ENCODE measurements around the gene ESPL1. TPM values are rescaled to one million over a fixed set of nuclear protein-coding genes. Genes with fewer than 3 reads are reported as not detected.

ESPL1 gene
- polyA plus RNA-seq, 1 donor (not counting 4 experiments of a cell fraction or from before 2014, with no cell fraction given) = 3.7 TPM

DNA sequence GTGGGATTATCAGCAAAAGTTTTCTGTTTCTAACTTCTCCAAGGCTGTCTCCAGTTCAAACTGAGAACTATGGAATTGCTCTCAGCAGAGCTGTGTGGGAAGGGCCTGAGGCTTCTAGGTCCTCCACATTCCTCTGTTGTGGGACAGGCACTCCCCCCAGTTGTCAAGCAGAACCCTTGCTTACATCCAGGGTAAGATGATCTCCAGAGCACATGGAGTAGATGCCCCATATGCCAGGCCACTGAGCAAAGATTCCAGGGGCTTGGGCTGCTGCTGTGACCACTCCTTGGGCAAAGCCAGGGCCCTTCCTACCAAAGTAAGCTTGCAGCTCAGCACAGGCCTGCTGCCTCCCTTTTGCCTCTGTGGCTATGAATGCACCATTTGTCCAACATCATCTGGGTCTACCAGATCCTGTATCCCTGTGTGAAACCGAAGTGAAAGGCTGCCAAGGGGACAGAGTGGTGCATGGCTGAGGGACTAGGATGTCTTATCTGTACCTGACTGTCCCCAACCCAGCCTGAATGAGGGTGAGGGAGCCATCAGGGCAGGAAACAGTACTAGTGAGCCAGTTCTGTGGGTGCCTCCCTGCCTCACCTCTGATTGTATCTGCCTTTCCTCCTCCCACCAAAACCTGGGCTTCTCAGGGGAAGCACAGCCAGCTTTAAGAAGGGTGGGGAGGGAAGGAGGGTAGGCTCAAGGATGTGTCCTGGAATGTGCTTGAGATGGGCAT, 13.1 kb upstream of the ESPL1 start:
- dilution Hi-C loops (cut with MboI; ENCODE audit: extremely low pct_ligation_motif_present, low sequenced_read_pairs) = no loop called here
- H3K27me3 ChIP-seq (ENCODE audit: control insufficient read depth, extremely low read depth, insufficient read depth, low read length) = no peaks in the 10 kb centered on the region
- TF ChIP-seq, protein P1, sequence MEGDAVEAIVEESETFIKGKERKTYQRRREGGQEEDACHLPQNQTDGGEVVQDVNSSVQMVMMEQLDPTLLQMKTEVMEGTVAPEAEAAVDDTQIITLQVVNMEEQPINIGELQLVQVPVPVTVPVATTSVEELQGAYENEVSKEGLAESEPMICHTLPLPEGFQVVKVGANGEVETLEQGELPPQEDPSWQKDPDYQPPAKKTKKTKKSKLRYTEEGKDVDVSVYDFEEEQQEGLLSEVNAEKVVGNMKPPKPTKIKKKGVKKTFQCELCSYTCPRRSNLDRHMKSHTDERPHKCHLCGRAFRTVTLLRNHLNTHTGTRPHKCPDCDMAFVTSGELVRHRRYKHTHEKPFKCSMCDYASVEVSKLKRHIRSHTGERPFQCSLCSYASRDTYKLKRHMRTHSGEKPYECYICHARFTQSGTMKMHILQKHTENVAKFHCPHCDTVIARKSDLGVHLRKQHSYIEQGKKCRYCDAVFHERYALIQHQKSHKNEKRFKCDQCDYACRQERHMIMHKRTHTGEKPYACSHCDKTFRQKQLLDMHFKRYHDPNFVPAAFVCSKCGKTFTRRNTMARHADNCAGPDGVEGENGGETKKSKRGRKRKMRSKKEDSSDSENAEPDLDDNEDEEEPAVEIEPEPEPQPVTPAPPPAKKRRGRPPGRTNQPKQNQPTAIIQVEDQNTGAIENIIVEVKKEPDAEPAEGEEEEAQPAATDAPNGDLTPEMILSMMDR (optimal IDR thresholded peaks at IDR 0.05 in 1 of 3, IDR thresholded peaks at IDR 0.05 in 1 of 3, conservative IDR thresholded peaks at IDR 0.05 in 1 of 3; ENCODE audit: extremely low read depth in 1 of 3, insufficient read depth in 2 of 3, low read length in 3 of 3) = no peak
- TF ChIP-seq EZH2 (IDR thresholded peaks at IDR 0.05; ENCODE audit: low read length) = no peak
- no peaks in the 10 kb centered on the region for H3K9me1 ChIP-seq (ENCODE audit: control insufficient read depth, extremely low read depth, insufficient read depth, low read length)
- no peaks in the 10 kb centered on the region for H3K9me3 ChIP-seq (ENCODE audit: control insufficient read depth, low read depth, low read length)
- H4K20me1 ChIP-seq (ENCODE audit: control insufficient read depth, extremely low read depth, insufficient read depth, low read length) = no peaks in the 10 kb centered on the region
- H2AFZ ChIP-seq (ENCODE audit: control insufficient read depth, low read length) = no peak overlapping the region
- no peak overlapping the region for H3K4me2 ChIP-seq (ENCODE audit: control insufficient read depth, extremely low read depth, insufficient read depth, low read depth, low read length)
- FAIRE-seq (no peak), DNase-seq (ENCODE audit: low read depth, low spot score) (no peak)
- peaks cover 9 to 17% of the 10 kb centered on the region in 2 experiments for H3K36me3 ChIP-seq (ENCODE audit: control insufficient read depth in 2 of 2, extremely low read depth in 1 of 2, insufficient read depth in 2 of 2, low read length in 2 of 2)
- peaks cover 20% of the 10 kb centered on the region for H3K4me1 ChIP-seq (ENCODE audit: control insufficient read depth, extremely low read depth, insufficient read depth, low read length)
- H3K27ac ChIP-seq (ENCODE audit: control insufficient read depth, insufficient read depth, low read length) = no peak overlapping the region
- H3K9ac ChIP-seq (ENCODE audit: control insufficient read depth, extremely low read depth, insufficient read depth, low read length) = no peak overlapping the region
- H3K79me2 ChIP-seq (ENCODE audit: control insufficient read depth, insufficient read depth, low read length) = peaks cover 17% of the 10 kb centered on the region
- no peak overlapping the region for H3K4me3 ChIP-seq (ENCODE audit: control insufficient read depth in 2 of 3, extremely low read depth in 1 of 3, insufficient read depth in 2 of 3, low read depth in 1 of 3, low read length in 3 of 3)

GRCh38 chr12:53255996-53256395, 12.1 kb upstream of the ESPL1 start:
- dilution Hi-C loops (cut with MboI; ENCODE audit: extremely low pct_ligation_motif_present, low sequenced_read_pairs) = no loop called here
- DNase-seq (ENCODE audit: low read depth, low spot score) = no peak
- no peak for FAIRE-seq

More at GRCh38 chr12:53255996-53256395, 12.1 kb upstream of the ESPL1 start:
- Histone ChIP-seq H4K20me1 (ENCODE audit: control insufficient read depth, extremely low read depth, insufficient read depth, low read length) (no peaks in the 10 kb centered on the region), H3K27me3 (ENCODE audit: control insufficient read depth, extremely low read depth, insufficient read depth, low read length) (no peaks in the 10 kb centered on the region), H3K9me3 (ENCODE audit: control insufficient read depth, low read depth, low read length) (no peaks in the 10 kb centered on the region), H3K79me2 (ENCODE audit: control insufficient read depth, insufficient read depth, low read length) (peaks cover 17% of the 10 kb centered on the region), H3K9ac (ENCODE audit: control insufficient read depth, extremely low read depth, insufficient read depth, low read length) (no peak overlapping the region), H3K4me2 (ENCODE audit: control insufficient read depth, extremely low read depth, insufficient read depth, low read depth, low read length) (no peak overlapping the region), H3K36me3 (ENCODE audit: control insufficient read depth in 2 of 2, extremely low read depth in 1 of 2, insufficient read depth in 2 of 2, low read length in 2 of 2) (peaks cover 9 to 17% of the 10 kb centered on the region in 2 experiments), H3K4me3 (ENCODE audit: control insufficient read depth in 2 of 3, extremely low read depth in 1 of 3, insufficient read depth in 2 of 3, low read depth in 1 of 3, low read length in 3 of 3) (no peak overlapping the region), H3K27ac (ENCODE audit: control insufficient read depth, insufficient read depth, low read length) (no peak overlapping the region), H3K4me1 (ENCODE audit: control insufficient read depth, extremely low read depth, insufficient read depth, low read length) (peaks cover 18% of the 10 kb centered on the region), H3K9me1 (ENCODE audit: control insufficient read depth, extremely low read depth, insufficient read depth, low read length) (no peaks in the 10 kb centered on the region), H2AFZ (ENCODE audit: control insufficient read depth, low read length) (no peak overlapping the region)
- TF ChIP-seq, protein P1 (optimal IDR thresholded peaks at IDR 0.05 in 1 of 3, IDR thresholded peaks at IDR 0.05 in 1 of 3, conservative IDR thresholded peaks at IDR 0.05 in 1 of 3; ENCODE audit: extremely low read depth in 1 of 3, insufficient read depth in 2 of 3, low read length in 3 of 3) = no peak
- no peak for TF ChIP-seq EZH2 (IDR thresholded peaks at IDR 0.05; ENCODE audit: low read length)
